T-helper 1 cell (primary cell): ENCODE data around the gene SPPL2B.
A peak's percentile ranks its signal among the peaks of the same experiment; 100 is the strongest.
"Not testable (repeated sequence)": the region's sequence is repeated elsewhere in the genome, so short reads cannot be mapped to it uniquely, and the experiment has no call there.

Source experiments
- DNase-seq, 5 donors: peaks; one replicate each; pipeline ENCODE4 v3.0.0-alpha.2; 2012 to 2020
- total RNA-seq, 4 donors: gene quantifications; one replicate each; lab custom pipeline; 2026; lab: John Stamatoyannopoulos, UW

The SPPL2B gene
- 35.6 to 61.1 (median 38.2) reads per million in 4 donors for total RNA-seq

DNA sequence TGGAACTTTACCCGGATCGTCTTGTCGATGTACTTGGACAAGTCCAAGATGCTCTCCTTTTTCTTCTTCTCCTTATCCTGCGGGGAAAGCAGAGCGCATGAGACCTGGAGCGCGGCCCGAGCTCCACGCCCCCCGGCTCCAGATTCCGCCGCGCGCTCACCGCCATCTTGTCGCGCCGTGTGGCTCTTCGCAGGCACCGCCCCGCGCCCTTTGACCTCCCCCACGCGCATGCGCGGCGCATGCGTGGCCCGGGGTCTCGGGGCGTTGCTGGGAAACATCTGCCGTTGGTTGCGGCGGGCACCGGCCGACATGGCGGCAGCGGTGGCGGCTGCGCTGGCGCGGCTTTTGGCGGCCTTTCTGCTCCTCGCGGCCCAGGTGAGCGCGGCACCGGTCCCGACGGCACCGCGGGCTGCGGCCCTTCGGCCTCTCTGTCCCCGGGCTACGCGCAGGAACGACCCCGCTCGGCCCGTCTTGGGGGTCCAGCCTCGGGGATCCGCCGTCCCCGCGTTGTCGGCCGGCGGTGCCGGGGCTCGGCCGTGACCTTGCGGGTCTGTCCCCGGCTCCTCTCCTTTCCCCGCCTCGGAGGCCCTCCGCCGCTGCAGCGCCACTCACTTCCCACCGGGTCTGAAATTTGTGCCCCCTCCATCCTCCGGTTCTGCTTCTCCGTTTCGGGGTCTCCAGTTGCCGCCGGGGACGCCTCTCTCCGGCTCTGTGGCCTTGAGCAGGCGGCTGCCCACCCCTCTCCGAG is at the start of gene SPPL2B, which contains the start of gene LSM7:
Gene SPPL2B (plus strand): TSS at position 284 of the 748 bp plus-strand sequence. CDS start 26 bp downstream, at position 310.
Gene LSM7 (minus strand): TSS at position 186 of the 748 bp plus-strand sequence. CDS start 20 bp downstream, at position 166.
- peak; percentile 86 to 94 (median 89) for DNase-seq

DNA sequence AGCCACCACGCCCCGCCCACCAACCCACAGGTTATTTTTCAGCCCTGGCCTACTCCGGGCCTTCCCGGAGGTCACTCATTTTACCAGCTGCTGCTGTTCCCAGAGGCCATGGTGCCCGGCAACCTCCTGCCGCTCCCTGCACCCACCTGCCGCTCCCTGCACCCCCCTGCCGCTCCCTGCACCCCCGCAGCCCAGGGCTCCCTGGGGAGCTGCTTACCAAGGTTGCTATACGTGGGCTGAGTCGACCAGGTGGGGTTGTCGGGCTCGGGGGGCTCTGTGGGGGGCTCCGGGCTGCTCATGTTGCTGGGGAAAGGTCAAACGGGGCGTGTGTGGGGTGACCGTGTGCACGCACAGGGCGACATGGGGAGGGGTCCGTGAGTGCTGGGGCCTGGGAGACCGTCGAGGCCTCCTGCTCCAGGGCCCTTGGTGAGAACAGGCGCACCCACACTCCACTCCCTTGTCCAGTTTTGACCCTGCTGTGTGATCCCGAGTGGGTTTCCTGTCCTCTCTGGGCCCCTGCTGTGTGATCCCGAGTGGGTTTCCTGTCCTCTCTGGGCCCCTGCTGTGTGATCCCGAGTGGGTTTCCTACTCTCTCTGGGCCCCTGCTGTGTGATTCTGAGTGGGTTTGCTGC is 47.7 kb upstream of the SPPL2B start:
- no peak for DNase-seq

- DNase-seq = not testable (repeated sequence)
These were observed 47.0 kb upstream of the SPPL2B start for GRCh38 chr19:2281265-2282061.

DNA sequence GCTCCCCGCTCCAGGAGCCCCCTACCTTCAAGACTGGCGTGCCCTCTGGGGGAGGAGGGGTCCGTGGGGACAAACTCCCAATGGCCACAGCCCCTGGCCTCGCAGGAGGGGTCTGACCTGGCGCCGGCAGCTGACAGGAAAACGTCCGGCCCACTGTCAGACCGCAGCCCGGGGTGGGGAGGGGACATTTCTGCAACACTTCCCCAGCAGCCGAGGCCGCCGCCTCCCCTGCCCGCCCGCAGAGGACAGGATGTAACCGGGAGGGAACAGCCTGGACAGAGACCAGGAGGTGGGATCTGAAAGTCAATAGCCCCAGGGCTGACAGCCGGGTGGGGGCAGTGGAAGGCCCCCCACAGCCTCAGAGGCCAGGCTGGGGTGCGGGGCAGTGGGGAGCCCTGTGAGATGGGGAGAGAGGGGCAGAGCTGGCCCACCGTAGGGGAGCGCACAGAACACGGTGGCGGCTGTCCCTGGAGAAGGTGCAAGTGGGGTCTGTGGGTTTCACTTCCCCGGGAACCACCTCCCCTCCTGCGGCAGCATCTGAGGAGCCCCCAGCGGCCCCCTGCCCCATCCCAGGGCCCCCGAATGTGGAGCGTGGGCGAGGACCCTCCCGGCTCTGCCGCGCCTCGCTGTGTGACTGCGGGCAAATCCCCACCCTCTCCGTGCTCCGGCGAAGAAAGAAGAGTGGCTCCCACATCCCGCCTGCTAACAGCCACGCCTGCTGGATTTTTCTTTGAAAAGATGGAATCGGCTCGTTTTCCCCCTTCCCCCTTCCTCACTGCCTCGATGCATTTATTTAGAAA is 46.2 kb upstream of the SPPL2B start, which contains the start of gene PEAK3:
Gene PEAK3 (minus strand): TSS at position 114 of the 800 bp plus-strand sequence. CDS start 1,244 bp downstream, outside the sequence.
- DNase-seq = no peak

GRCh38 chr19:2282862-2283237 is 45.6 kb upstream of the SPPL2B start:
- no peak for DNase-seq

GRCh38 chr19:2283835-2284507 is 44.5 kb upstream of the SPPL2B start:
- no peak for DNase-seq

DNA sequence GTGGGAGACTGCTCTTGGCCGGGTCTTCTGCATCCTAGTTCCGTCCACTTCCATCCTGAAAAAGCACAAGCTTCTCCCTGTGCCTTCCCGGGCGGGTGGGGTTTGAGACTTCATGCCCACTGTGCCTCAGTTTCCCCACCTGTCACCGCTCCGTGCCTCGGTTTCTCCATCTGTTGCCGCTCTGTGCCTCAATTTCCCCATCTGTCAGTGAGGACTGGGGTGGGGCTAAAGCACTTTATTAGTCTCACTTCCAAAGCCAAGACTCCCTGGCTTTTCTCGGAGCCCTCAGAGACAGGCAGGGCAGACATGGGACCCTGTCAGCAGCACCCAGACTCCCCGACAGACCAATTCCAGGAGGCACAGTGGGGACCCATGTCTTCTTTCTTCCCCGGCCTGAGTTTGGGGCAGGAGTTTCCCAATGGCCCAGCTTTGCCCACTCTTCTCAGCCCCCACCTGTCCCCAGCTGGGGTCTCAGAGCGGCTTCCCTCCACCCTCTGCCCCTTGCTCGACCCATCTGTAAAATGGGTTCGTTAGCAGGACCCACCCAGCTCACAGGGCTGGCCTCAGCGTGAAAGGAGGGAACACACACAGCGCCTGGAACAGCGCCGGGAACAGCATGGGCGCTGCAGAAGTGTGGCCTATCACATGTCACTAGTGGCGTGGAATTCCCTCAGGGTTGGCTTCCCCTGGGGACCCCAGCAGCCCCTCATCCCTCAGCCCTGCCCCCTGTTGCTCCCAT is 41.9 kb upstream of the SPPL2B start:
- DNase-seq = no peak

DNA sequence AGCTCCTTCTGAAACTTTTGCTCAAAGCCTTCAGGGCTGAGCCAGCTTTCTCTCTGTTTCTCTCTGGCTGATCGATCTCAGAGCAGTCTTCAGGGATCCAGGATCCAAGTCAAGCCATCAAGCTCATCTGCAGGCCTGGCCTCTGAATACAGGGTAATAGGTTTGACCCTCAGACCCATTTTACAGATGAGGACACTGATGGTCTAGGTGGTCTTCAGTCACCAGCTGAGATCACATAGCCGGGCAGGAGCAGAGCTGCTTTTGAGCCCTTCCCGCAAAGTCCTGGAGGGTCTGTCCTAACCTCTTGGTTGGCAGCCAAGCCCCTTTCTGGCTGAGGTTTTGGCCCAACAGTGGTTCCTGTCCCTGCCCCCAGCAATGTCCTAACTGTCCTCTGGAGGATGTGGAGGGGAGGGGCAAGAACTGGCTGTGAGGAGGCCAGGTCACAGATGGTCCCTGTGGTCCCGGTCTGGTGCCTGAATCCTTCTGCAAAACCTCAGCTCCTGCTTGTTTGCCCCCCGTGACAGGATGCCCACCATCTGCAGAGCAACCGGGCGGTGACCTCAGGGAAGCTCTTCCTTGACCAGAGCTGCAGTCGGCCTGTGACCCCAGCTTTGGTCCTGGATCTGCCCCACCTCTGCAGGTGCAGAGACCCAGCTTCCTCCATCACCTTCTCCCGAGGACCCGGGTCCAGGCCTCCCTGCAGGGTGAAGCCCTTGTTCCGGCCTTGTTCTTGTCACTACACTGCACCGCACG is 40.7 kb upstream of the SPPL2B start:
- no peak for DNase-seq

- no peak for DNase-seq
These were observed 40.1 kb upstream of the SPPL2B start for GRCh38 chr19:2288338-2288817.

DNA sequence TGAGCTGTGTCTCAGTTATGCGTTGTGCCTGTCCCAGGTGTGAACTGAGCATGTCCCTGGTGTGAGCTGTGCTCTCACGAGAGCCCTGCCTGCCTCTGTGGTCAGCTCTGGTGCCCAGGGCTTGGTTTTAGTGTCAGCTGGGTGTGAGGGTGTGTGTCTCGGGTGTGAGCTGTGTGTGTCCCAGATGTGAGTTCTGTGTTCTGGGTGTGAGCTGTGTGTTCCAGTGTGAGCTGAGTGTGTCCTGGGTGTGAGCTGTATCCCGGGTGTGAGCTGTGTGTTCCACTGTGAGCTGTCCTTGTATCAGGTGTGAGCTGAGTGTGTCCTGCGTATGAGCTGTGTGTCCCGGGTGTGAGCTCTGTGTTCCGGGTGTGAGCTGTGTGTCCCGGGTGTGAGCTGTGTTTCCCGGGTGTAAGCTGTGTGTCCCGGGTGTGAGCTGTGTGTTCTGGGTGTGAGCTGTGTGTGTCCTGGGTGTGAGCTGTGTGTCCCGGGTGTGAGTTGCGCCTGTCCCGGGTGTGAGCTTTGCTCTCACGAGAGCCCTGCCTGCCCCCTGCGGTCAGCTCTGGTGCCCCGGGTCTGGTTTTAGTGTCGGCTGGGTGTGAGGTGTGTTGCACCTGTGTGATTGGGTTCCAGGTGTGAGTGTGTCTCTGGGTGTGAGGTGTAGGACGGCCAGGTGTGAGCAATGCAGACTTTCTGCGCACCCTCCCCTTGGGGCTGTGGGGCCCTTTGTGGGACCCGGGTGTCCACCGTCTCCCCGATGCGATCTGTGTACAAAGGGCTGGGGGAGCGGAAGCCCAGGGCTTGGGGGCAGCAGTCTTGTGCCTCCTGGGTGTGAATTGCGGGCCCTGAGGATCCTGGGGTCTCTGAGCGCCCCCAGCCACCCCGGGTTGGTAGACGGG is 39.4 kb upstream of the SPPL2B start:
- no peak for DNase-seq

DNA sequence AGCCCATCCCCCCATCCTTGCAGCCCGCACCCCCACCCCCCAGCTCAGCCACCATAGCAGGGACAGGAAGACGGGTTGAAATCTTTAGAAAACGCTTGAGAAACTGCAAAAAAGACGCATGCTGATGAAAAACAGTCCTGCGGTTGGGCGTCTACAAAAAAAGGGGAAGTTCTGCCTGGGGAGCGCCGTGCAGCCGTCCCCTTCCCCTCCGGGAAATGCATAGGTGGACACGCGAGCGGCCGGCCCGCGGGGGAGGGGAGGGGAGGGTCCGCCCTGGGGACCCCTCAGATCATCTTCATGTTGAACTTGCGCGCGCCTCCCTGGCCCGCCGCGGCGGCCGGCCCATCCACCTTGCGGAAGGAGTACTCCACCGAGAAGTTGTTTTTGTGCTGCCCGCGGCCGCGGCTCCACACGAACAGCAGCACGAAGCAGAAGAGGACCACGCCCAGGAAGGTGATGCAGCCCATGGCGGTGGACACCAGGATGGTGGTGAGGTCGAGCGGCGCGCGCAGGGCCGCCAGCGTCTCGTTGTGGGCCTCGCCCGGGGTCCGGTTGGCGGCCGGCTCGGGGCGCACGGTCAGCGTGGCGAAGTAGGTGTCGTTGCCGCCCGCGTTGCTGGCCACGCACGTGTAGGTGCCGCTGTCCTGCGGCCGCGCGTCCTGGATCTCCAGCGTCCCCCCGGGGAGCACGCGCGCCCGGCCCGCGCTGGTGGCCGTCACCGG is 38.6 kb upstream of the SPPL2B start:
- peak in 3 of 5 donors; percentile 41 to 84 (median 43) for DNase-seq

DNA sequence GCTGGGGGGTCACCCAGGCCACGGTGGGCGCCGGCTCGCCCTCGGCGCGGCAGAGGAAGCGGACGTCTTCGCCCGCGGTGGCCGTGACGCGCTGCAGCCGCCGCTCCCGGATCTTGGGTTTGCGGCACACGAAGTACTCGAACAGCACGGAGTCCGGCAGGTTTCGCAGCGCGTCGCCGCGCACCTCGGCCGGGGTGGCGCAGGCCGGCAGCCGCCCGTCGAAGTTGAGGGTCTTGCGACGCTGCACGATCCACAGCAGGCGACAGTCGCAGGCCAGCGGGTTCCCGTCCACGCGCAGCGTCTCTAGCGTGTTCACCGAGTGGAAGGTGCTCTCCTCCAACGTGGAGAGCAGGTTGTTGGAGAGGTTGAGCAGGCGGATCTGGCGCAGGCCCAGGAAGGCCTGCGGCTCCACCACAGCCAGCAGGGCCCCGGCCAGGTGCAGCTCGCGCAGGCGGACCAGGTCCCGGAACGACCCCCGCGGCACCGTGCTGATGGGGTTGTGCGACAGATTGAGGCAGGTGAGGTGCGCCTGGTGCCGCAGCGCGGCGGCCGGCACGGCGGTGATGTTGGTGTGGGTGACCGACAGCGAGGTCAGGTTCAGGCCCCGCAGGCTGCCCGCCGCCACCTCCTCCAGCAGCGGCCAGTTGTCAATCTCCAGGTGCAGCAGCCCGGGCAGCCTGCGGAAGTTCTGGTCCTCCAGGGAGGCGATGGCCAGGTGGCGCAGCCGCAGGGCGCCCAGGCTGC is 37.9 kb upstream of the SPPL2B start:
- no peak for DNase-seq

DNA sequence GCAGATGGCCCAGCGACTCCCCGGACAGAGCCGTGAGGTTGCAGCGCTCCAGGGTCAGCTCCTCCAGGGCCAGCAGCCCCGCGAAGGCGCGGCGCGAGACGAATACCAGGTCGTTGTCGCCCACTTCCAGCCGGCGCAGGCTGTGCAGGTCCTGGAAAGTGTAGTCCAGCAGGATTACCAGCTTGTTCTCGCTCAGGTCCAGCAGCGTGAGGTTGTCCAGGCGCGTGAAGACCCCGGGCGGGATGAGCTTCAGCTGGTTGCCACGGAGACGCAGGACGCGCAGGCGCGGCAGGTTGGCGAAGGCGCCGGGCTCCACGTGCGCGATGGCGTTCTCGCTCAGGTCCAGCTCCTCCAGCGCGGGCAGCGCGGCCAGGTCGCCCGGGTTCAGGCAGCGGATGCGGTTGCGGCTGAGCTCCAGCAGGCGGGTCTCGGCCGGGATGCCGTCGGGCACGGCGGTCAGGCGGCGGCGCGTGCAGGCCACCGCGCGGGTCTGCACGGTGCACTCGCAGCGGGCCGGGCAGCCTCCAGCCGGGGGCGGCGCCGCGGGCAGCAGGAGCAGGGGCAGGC is 37.2 kb upstream of the SPPL2B start:
- DNase-seq = no peak

DNA sequence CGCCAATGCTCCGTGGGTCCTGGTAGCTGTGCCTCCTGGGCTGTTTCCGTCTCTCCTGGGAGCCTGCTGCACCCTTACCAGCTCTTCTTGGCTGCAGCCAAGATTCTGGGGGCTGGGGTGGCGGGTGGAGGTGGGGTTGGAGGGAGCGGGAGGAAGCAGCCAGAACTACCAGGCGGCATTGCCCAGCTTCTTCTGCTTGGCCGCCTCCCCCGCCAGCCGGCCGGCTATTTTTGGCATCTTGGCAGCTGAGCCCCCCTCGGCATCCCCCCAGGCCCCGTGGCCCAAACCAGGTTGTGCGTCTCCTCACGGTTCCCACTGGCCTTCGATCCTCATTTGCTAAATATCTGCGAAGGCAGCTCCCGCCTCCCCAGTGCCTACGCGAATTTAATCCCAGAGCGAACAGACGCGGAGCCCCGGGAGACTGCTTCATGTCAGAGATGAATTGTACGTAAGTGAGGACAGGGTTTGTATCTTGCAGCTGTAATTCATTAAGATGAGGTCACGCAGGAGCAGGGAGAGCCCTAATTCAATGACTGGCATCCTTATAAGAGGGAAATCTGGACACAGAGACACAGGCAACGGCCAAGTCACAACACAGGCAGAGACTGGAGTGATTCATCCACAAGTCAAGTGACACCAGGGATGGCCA is 33.7 kb upstream of the SPPL2B start:
- DNase-seq = no peak

- no peak for DNase-seq
These were observed 32.3 kb upstream of the SPPL2B start for GRCh38 chr19:2296141-2296540.

- no peak for DNase-seq
These were observed 28.0 kb upstream of the SPPL2B start for GRCh38 chr19:2300533-2300932.
